Endothelial cell (in vitro differentiated cells): Measurements from ENCODE around the gene RABL6. TPM values are rescaled to one million over a fixed set of nuclear protein-coding genes. Genes with fewer than 3 reads are reported as not detected.

Experiments
- DNase-seq: peaks from one replicate; pipeline ENCODE4 v3.0.0; 2021; ENCODE audit warnings: low spot score
- H3K27ac Mint-ChIP-seq: one replicate; pipeline ENCODE4 v1.8.0; 2021; ENCODE audit warnings: mixed read lengths, inconsistent platforms; ENCODE audit not compliant: unreplicated experiment
- H3K27me3 Mint-ChIP-seq: one replicate; pipeline ENCODE4 v1.8.0; 2021; ENCODE audit warnings: mild to moderate bottlenecking, moderate library complexity, mixed read lengths, inconsistent platforms; ENCODE audit not compliant: unreplicated experiment
- H3K36me3 Mint-ChIP-seq: one replicate; pipeline ENCODE4 v1.8.0; 2021; ENCODE audit warnings: mild to moderate bottlenecking, low read depth, mixed read lengths, inconsistent platforms; ENCODE audit not compliant: unreplicated experiment
- H3K4me1 Mint-ChIP-seq: one replicate; pipeline ENCODE4 v1.8.0; 2021; ENCODE audit warnings: mild to moderate bottlenecking, mixed read lengths, inconsistent platforms; ENCODE audit not compliant: unreplicated experiment
- H3K4me3 Mint-ChIP-seq: one replicate; pipeline ENCODE4 v1.8.0; 2021; ENCODE audit warnings: mild to moderate bottlenecking, mixed read lengths, inconsistent platforms; ENCODE audit not compliant: unreplicated experiment
- H3K9me3 Mint-ChIP-seq: one replicate; pipeline ENCODE4 v1.8.0; 2021; ENCODE audit warnings: mixed read lengths, inconsistent platforms; ENCODE audit not compliant: unreplicated experiment
- total RNA-seq: library from RNA; stranded (reverse); fragmentation: NEBNext Ultra II Directional; extraction: Animal tissue kit (Norgen Biotek cat#: 25700); gene quantifications from one replicate; pipeline ENCODE4 v1.2.1, GENCODE V29; 2021; ENCODE audit not compliant: unreplicated experiment
- TF ChIP-seq, protein P1 (sequence below): fragments of 200-600 bp; sonication (generic); IDR thresholded peaks from one replicate; pipeline ENCODE4 v1.5.0; 2021; ENCODE audit warnings: antibody characterized with exemption; ENCODE audit not compliant: unreplicated experiment

RABL6 gene
- total RNA-seq, 1 donor from 2014 or later, result 88.4 TPM

DNA sequence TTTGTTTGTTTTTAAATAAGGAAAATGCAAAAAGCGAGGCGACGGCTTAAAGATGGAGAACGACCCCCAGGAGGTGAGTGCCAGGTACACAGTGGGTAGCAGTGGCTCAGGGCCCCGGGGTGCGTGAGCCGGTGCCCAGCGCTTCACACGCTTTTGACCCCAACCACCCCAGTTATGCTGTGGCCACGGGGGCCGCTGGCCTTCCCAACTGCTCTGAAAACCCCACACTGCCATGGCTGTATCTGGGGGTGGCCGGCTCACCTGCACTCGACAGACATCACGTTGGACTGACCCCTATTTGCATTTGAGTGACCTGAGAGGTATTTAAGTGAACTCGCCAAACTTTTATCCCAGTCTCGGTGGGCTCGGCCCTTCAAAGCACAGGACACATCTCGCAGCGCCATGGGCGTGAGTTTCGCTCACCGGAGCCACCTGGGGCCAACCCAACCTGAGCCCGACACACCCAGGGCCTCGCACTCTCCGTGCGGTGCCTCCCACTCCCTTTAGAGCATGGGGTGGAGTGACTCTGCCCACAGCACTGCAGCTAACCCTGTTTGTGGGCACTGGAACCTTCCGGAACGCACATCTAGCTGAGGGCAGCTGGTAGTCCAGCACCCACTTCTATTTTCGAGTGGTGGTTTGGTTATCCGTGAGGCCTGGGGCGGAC is 20.9 kb downstream of the RABL6 start:
- Mint-ChIP-seq H3K27me3 (no peaks in the 10 kb centered on the region), H3K4me3 (no peak overlapping the region), H3K4me1 (no peaks in the 10 kb centered on the region), H3K9me3 (no peaks in the 10 kb centered on the region), H3K36me3 (peaks cover 7% of the 10 kb centered on the region), H3K27ac (no peak overlapping the region)
- TF ChIP-seq, protein P1, sequence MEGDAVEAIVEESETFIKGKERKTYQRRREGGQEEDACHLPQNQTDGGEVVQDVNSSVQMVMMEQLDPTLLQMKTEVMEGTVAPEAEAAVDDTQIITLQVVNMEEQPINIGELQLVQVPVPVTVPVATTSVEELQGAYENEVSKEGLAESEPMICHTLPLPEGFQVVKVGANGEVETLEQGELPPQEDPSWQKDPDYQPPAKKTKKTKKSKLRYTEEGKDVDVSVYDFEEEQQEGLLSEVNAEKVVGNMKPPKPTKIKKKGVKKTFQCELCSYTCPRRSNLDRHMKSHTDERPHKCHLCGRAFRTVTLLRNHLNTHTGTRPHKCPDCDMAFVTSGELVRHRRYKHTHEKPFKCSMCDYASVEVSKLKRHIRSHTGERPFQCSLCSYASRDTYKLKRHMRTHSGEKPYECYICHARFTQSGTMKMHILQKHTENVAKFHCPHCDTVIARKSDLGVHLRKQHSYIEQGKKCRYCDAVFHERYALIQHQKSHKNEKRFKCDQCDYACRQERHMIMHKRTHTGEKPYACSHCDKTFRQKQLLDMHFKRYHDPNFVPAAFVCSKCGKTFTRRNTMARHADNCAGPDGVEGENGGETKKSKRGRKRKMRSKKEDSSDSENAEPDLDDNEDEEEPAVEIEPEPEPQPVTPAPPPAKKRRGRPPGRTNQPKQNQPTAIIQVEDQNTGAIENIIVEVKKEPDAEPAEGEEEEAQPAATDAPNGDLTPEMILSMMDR, result no peak
- no peak for DNase-seq

DNA sequence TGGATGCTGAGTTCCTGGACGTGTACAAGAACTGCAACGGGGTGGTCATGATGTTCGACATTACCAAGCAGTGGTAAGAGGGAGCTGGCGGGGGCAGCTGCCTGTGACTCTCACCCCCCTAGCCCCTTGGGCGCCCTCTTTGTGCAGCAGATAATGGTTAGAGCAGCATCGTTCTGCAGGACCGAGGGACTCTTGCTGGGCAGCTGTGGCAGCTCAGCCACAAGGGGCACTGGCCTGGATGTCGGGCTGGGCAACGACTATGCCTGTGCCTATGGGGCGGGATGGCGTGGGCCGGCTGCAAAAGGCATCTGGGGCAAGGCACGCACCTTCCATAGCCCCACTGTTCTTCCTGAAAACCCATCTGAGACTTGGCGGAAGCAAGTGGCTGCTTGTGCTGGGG is 21.7 kb downstream of the RABL6 start:
- H3K4me1 Mint-ChIP-seq, result no peaks in the 10 kb centered on the region
- H3K9me3 Mint-ChIP-seq, result no peaks in the 10 kb centered on the region
- DNase-seq, result no peak
- no peak overlapping the region for H3K27ac Mint-ChIP-seq
- no peak overlapping the region for H3K4me3 Mint-ChIP-seq
- TF ChIP-seq, protein P1, result no peak
- peaks cover 13% of the 10 kb centered on the region for H3K36me3 Mint-ChIP-seq
- H3K27me3 Mint-ChIP-seq, result peaks cover 7% of the 10 kb centered on the region

DNA sequence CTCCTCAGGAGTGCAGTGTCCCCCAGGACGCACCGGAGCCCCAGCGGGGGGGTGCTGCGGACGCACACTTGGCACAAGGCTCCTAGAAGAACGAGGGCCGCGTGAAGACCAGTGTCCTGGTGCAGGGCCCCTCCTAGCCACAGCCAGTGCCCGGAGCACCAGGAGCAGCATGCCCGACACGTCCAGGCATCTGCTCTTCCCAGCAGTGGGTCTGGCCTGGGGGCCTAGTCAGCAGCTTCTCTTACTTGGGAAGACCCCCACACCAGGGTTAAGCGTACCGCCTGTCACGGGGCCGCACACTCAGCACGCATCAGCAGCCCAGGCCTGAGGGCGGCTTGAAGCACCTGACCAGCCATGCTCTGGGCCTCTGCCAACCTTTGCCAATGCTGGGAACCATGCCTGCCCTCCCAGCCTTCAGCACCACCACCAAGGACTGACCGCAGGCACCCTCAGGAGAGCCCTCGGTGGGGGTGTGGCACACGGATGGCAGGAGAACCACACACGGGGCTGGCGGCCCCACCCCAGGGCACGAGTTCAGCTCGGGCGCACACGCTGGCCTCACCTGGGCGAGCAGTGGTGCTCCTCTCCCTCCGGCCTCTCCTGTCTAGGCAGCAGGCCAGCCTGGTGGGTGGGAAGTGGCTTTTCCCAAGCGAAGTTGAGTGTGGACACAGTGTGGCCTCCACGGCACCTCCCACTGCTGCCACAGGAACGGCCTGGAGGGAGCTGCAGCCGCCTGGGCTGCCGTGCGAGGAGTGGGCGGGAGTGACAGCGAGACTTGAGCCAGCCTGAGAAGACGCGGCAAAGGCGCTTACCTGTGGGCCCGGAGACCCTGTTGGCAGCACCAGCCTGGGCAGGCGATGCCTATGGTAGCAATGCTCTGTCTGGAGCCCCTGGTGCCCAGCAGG is 22.5 kb downstream of the RABL6 start:
- TF ChIP-seq, protein P1, result no peak
- no peaks in the 10 kb centered on the region for H3K9me3 Mint-ChIP-seq
- H3K4me1 Mint-ChIP-seq, result no peaks in the 10 kb centered on the region
- peaks cover 7% of the 10 kb centered on the region for H3K27me3 Mint-ChIP-seq
- DNase-seq, result no peak
- H3K4me3 Mint-ChIP-seq, result no peak overlapping the region
- H3K27ac Mint-ChIP-seq, result no peak overlapping the region
- H3K36me3 Mint-ChIP-seq, result peaks cover 13% of the 10 kb centered on the region

DNA sequence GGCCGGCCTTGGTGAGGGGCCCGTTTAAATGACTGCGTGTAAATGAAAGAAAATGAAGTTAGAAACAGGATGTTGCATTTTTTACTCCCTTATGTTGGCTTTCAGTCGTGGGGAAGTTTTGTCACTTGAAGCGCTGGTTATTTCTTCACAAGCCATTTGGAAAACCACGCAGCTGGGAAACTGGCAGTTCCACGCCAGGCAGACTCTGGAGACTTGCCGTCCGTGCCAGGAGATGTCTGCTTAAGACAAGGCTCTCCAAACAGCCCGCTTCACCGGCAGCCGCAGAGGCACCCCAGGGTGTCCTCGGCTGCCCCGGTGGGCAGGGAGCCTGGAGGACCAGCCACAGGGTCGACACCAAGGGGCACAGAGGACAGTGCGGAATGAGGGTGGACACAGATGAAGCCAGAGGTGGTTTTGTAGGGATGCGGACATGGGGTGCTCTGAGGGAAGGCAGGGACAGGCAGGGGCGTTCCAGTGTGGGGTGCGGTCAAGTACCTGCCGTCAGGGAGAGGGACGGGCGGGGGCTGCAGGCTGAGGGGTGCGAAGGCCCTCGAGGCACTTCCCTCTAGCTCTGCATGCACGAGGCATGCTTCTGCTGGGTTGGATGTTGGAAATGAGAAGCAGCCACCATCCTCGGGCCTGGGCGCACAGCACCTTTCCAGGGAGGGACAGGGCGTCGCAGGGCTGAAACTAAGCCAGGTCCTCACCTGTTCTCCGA is 23.4 kb downstream of the RABL6 start:
- TF ChIP-seq, protein P1, result no peak
- Mint-ChIP-seq H3K9me3 (no peaks in the 10 kb centered on the region), H3K4me3 (peak overlapping the region; percentile 37), H3K4me1 (no peaks in the 10 kb centered on the region), H3K36me3 (peaks cover 13% of the 10 kb centered on the region), H3K27me3 (peaks cover 7% of the 10 kb centered on the region), H3K27ac (no peak overlapping the region)
- no peak for DNase-seq
